CD4-positive, CD25-positive, alpha-beta regulatory T cell (primary cell): ENCODE results near the gene ABI3BP. TPM values are rescaled to one million over a fixed set of nuclear protein-coding genes. Genes with fewer than 3 reads are reported as not detected.
"Not testable (repeated sequence)": the region's sequence is repeated elsewhere in the genome, so short reads cannot be mapped to it uniquely, and the experiment has no call there.

Experiments used
- ATAC-seq, 2 donors: fragments of 150-1000 bp; cut with Tn5 transposase; one replicate each; pipeline ENCODE4 v1.10.0; 2021; ENCODE audit warnings: low read depth in 2 of 2, moderate number of reproducible peaks in 2 of 2, moderate library complexity in 1 of 2
- DNase-seq, 3 donors: peaks; one replicate each; pipeline versions ENCODE4 v3.0.0 to v3.0.0-alpha.2; 2012 to 2022; ENCODE audit warnings: mixed read lengths in 1 of 3
- H3K27ac ChIP-seq: one replicate; pipeline ENCODE4 v1.7.0; 2013; ENCODE audit warnings: mild to moderate bottlenecking, low read length; ENCODE audit not compliant: insufficient read depth, poor library complexity, severe bottlenecking
- H3K27me3 ChIP-seq: one replicate; pipeline ENCODE4 v1.7.0; 2013; ENCODE audit warnings: low read length; ENCODE audit not compliant: control insufficient read depth, insufficient read depth
- H3K36me3 ChIP-seq: one replicate; pipeline ENCODE4 v1.7.0; 2013; ENCODE audit warnings: mild to moderate bottlenecking, low read length, moderate library complexity; ENCODE audit not compliant: control insufficient read depth, insufficient read depth
- H3K4me1 ChIP-seq: 2 replicates; pipeline ENCODE4 v1.7.0; 2013; ENCODE audit warnings: mild to moderate bottlenecking, low read length; ENCODE audit not compliant: insufficient read depth, control insufficient read depth, poor library complexity, severe bottlenecking
- H3K4me3 ChIP-seq: one replicate; pipeline ENCODE4 v1.7.0; 2013; ENCODE audit warnings: low read depth, mild to moderate bottlenecking, low read length, moderate library complexity
- H3K9me3 ChIP-seq, 2 experiments: 1 replicate in 1 of 2; 2 replicates in 1 of 2; pipeline ENCODE4 v1.7.0; 2013; ENCODE audit warnings: low read length in 2 of 2, mild to moderate bottlenecking in 1 of 2, moderate library complexity in 1 of 2; ENCODE audit not compliant: control insufficient read depth in 2 of 2
- H3K27ac Mint-ChIP-seq, 3 donors: one replicate each; pipeline ENCODE4 v1.8.0; 2020 to 2022; ENCODE audit warnings: mild to moderate bottlenecking in 3 of 3, mixed read lengths in 3 of 3, moderate library complexity in 2 of 3
- H3K27me3 Mint-ChIP-seq: one replicate; pipeline ENCODE4 v1.8.0; 2022; ENCODE audit warnings: mild to moderate bottlenecking, mixed read lengths
- H3K36me3 Mint-ChIP-seq: one replicate; pipeline ENCODE4 v1.8.0; 2020; ENCODE audit warnings: mixed read lengths
- H3K4me1 Mint-ChIP-seq, 4 donors: one replicate each; pipeline ENCODE4 v1.8.0; 2020 to 2022; ENCODE audit warnings: mixed read lengths in 4 of 4, mild to moderate bottlenecking in 1 of 4
- H3K4me3 Mint-ChIP-seq, 4 donors: one replicate each; pipeline ENCODE4 v1.8.0; 2020 to 2022; ENCODE audit warnings: mild to moderate bottlenecking in 4 of 4, mixed read lengths in 4 of 4, moderate library complexity in 3 of 4
- H3K9me3 Mint-ChIP-seq, 7 donors: one replicate each; pipeline ENCODE4 v1.8.0; 2020 to 2022; ENCODE audit warnings: mixed read lengths in 7 of 7, mild to moderate bottlenecking in 3 of 7, moderate library complexity in 2 of 7
- polyA plus RNA-seq, 4 donors: library from polyadenylated mRNA; unstranded; fragments of 300-500 nt; fragmentation: Illumina TruSeq; gene quantifications; one replicate each; pipeline ENCODE4 v1.2.3, GENCODE V29; 2021
- total RNA-seq: library from RNA; stranded (reverse); gene quantifications from one replicate; pipeline ENCODE4 v1.2.3, GENCODE V29; 2022

The ABI3BP gene
- total and polyA plus RNA-seq, 5 donors from 2014 or later, result 0.05 to 0.07 TPM; not detected in 3

- Mint-ChIP-seq H3K9me3 (peaks cover 0 to 13% (median 0%) of the 10 kb centered on the region in 7 donors), H3K27me3 (peaks cover 6% of the 10 kb centered on the region), H3K36me3 (no peaks in the 10 kb centered on the region), H3K4me1 (no peaks in the 10 kb centered on the region), H3K4me3 (no peak overlapping the region), H3K27ac (no peak overlapping the region)
- no peak for ATAC-seq
- no peak for DNase-seq
- Histone ChIP-seq H3K27me3 (no peaks in the 10 kb centered on the region), H3K36me3 (no peaks in the 10 kb centered on the region), H3K27ac (no peak overlapping the region), H3K9me3 (peaks cover 0 to 5% of the 10 kb centered on the region in 2 experiments), H3K4me1 (no peaks in the 10 kb centered on the region), H3K4me3 (no peak overlapping the region)
These were observed 36.9 kb downstream of the ABI3BP start for GRCh38 chr3:100956276-100956675.

GRCh38 chr3:100954990-100955389 lies 38.2 kb downstream of the ABI3BP start:
- Histone ChIP-seq H3K4me1 (no peaks in the 10 kb centered on the region), H3K4me3 (no peak overlapping the region), H3K9me3 (peaks cover 0 to 2% of the 10 kb centered on the region in 2 experiments), H3K27ac (no peak overlapping the region), H3K27me3 (no peaks in the 10 kb centered on the region), H3K36me3 (no peaks in the 10 kb centered on the region)
- no peak for ATAC-seq
- no peak overlapping the region for H3K4me3 Mint-ChIP-seq
- no peak for DNase-seq
- H3K4me1 Mint-ChIP-seq, result no peaks in the 10 kb centered on the region
- H3K9me3 Mint-ChIP-seq, result peaks cover 0 to 9% (median 0%) of the 10 kb centered on the region in 7 donors
- H3K36me3 Mint-ChIP-seq, result no peaks in the 10 kb centered on the region
- no peak overlapping the region for H3K27ac Mint-ChIP-seq
- H3K27me3 Mint-ChIP-seq, result peaks cover under 1% of the 10 kb centered on the region

GRCh38 chr3:100954199-100954935 lies 38.9 kb downstream of the ABI3BP start:
- Histone ChIP-seq H3K9me3 (no peaks in the 10 kb centered on the region), H3K4me3 (no peak overlapping the region), H3K36me3 (no peaks in the 10 kb centered on the region), H3K4me1 (no peaks in the 10 kb centered on the region), H3K27me3 (no peaks in the 10 kb centered on the region), H3K27ac (no peak overlapping the region)
- peaks cover 0 to 5% (median 0%) of the 10 kb centered on the region in 7 donors for H3K9me3 Mint-ChIP-seq
- no peaks in the 10 kb centered on the region for H3K27me3 Mint-ChIP-seq
- no peak for ATAC-seq
- H3K4me3 Mint-ChIP-seq, result no peak overlapping the region
- no peak for DNase-seq
- no peaks in the 10 kb centered on the region for H3K36me3 Mint-ChIP-seq
- no peaks in the 10 kb centered on the region for H3K4me1 Mint-ChIP-seq
- no peak overlapping the region for H3K27ac Mint-ChIP-seq

GRCh38 chr3:100953103-100953502 lies 40.1 kb downstream of the ABI3BP start:
- DNase-seq, result no peak
- Histone ChIP-seq H3K4me3 (no peak overlapping the region), H3K36me3 (no peaks in the 10 kb centered on the region), H3K9me3 (no peaks in the 10 kb centered on the region), H3K27ac (no peak overlapping the region), H3K4me1 (no peaks in the 10 kb centered on the region), H3K27me3 (no peaks in the 10 kb centered on the region)
- H3K27ac Mint-ChIP-seq, result no peak overlapping the region
- no peak for ATAC-seq
- H3K4me1 Mint-ChIP-seq, result no peaks in the 10 kb centered on the region
- H3K4me3 Mint-ChIP-seq, result no peak overlapping the region
- no peaks in the 10 kb centered on the region for H3K36me3 Mint-ChIP-seq
- no peaks in the 10 kb centered on the region for H3K27me3 Mint-ChIP-seq
- no peaks in the 10 kb centered on the region for H3K9me3 Mint-ChIP-seq

GRCh38 chr3:100947119-100947518 lies 46.1 kb downstream of the ABI3BP start:
- H3K36me3 ChIP-seq, result no peaks in the 10 kb centered on the region
- H3K27me3 Mint-ChIP-seq, result no peaks in the 10 kb centered on the region

GRCh38 chr3:100946096-100946495 lies 47.1 kb downstream of the ABI3BP start:
- H3K4me1 ChIP-seq, H3K27ac Mint-ChIP-seq, H3K4me1 Mint-ChIP-seq, H3K36me3 Mint-ChIP-seq, H3K4me3 Mint-ChIP-seq, H3K27me3 ChIP-seq, H3K4me3 ChIP-seq, H3K9me3 ChIP-seq, H3K36me3 ChIP-seq, H3K27ac ChIP-seq, H3K9me3 Mint-ChIP-seq, DNase-seq, ATAC-seq, H3K27me3 Mint-ChIP-seq: not testable (repeated sequence)

More at GRCh38 chr3:100947119-100947518, 46.1 kb downstream of the ABI3BP start:
- Mint-ChIP-seq H3K36me3 (no peaks in the 10 kb centered on the region), H3K27ac (no peak overlapping the region), H3K4me1 (no peaks in the 10 kb centered on the region), H3K4me3 (no peak overlapping the region), H3K9me3 (no peaks in the 10 kb centered on the region)
- Histone ChIP-seq H3K4me1 (no peaks in the 10 kb centered on the region), H3K27me3 (no peaks in the 10 kb centered on the region), H3K27ac (no peak overlapping the region), H3K9me3 (no peaks in the 10 kb centered on the region), H3K4me3 (no peak overlapping the region)
- DNase-seq (no peak), ATAC-seq (no peak)

GRCh38 chr3:100941451-100941850 lies 51.8 kb downstream of the ABI3BP start:
- ATAC-seq (no peak), DNase-seq (no peak)
- Histone ChIP-seq H3K27me3 (no peaks in the 10 kb centered on the region), H3K27ac (no peak overlapping the region), H3K9me3 (no peaks in the 10 kb centered on the region), H3K4me3 (no peak overlapping the region), H3K36me3 (no peaks in the 10 kb centered on the region), H3K4me1 (no peaks in the 10 kb centered on the region)
- H3K27me3 Mint-ChIP-seq, result no peaks in the 10 kb centered on the region
- H3K27ac Mint-ChIP-seq, result no peak overlapping the region
- H3K9me3 Mint-ChIP-seq, result peaks cover 0 to 1% (median 0%) of the 10 kb centered on the region in 7 donors
- H3K36me3 Mint-ChIP-seq, result no peaks in the 10 kb centered on the region
- H3K4me3 Mint-ChIP-seq, result no peak overlapping the region
- no peaks in the 10 kb centered on the region for H3K4me1 Mint-ChIP-seq

GRCh38 chr3:100941041-100941440 lies 52.2 kb downstream of the ABI3BP start:
- DNase-seq (no peak), ATAC-seq (no peak)
- H3K4me1 Mint-ChIP-seq, result no peaks in the 10 kb centered on the region
- Histone ChIP-seq H3K9me3 (no peaks in the 10 kb centered on the region), H3K4me3 (no peak overlapping the region), H3K36me3 (no peaks in the 10 kb centered on the region), H3K27me3 (no peaks in the 10 kb centered on the region), H3K27ac (no peak overlapping the region), H3K4me1 (no peaks in the 10 kb centered on the region)
- H3K36me3 Mint-ChIP-seq, result no peaks in the 10 kb centered on the region
- H3K4me3 Mint-ChIP-seq, result no peak overlapping the region
- no peak overlapping the region for H3K27ac Mint-ChIP-seq
- H3K27me3 Mint-ChIP-seq, result no peaks in the 10 kb centered on the region
- peaks cover 0 to 1% (median 0%) of the 10 kb centered on the region in 7 donors for H3K9me3 Mint-ChIP-seq
